Suprapubic skin (tissue), 3 donors: ENCODE measurements around the gene SIRT7.

Experiments used
- CTCF ChIP-seq, 2 donors: fragments of 200-600 bp in 1 of 2; fragments of 450-650 bp in 1 of 2; sonication (generic) in 1 of 2; IDR thresholded peaks; one replicate each; pipeline ENCODE4 v1.5.1; 2016 to 2019; ENCODE audit warnings: antibody characterized with exemption in 2 of 2, mild to moderate bottlenecking in 1 of 2, moderate library complexity in 1 of 2
- POLR2A ChIP-seq, 2 donors: fragments of 450-650 bp; IDR thresholded peaks; one replicate each; pipeline ENCODE4 v1.6.1; 2017; ENCODE audit warnings: antibody characterized with exemption in 2 of 2, mild to moderate bottlenecking in 2 of 2, moderate library complexity in 2 of 2

DNA sequence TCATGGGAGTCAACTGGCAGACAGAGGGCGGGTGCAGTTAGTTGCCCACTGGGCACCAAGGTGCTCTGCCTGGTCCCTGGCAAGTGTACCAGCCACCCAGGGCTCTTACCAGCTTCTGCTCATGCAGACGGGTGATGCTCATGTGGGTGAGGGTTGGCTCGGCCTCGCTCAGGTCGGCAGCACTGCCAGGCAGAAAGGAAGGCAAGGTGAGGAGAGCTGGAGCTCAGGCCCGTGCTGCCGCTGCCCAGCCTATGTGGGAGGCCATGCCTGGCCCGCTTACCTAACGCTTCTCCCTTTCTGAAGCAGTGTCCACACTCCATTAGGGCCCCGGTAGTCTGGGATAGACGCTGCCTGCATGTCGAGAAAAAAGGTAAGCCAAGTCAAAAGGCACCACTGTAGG is 2.6 kb downstream of the SIRT7 start:
- TF ChIP-seq CTCF (IDR thresholded peaks at IDR 0.05) (no peak), POLR2A (IDR thresholded peaks at IDR 0.05) (no peak)
